GM21529 (cell line): ENCODE results near the gene COMT.
"Not testable (repeated sequence)": the region's sequence is repeated elsewhere in the genome, so short reads cannot be mapped to it uniquely, and the experiment has no call there.

Source experiments
- ATAC-seq: cut with Tn5 transposase; IDR thresholded peaks from one replicate; pipeline ENCODE4 v1.9.1; 2021; ENCODE audit not compliant: unreplicated experiment

COMT gene

DNA sequence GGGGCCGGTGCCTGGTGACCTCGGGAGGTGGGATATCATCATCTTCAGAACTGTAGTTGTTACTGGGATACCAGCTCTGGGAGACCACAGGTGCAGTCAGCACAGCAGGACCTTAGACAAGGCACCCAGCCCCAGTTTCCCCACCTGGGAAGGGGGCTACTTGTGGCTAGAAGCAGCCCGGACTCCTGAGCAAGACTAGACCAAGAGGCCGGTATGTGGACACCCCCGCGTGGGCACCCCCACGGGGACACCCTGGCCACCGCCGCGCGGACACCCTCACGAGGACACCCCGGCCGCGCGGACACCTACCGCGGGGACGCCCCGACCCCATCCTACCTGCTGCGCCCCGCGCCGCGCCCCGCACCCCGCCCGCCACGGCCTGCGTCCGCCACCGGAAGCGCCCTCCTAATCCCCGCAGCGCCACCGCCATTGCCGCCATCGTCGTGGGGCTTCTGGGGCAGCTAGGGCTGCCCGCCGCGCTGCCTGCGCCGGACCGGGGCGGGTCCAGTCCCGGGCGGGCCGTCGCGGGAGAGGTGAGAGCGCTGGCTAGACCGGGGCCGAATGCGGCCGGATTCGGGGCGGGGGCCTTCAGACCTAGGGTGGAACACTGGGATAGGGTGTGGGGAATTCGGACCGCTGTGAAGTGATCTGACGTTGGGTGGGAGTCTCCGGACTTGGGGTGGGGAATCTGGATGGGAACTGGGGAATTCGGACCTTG lies at the start of gene COMT, which contains the start of gene TXNRD2:
TSS of gene COMT (plus strand) at position 408 of the 718 bp plus-strand sequence. CDS start 20,755 bp downstream, outside the sequence.
TSS of gene TXNRD2 (minus strand) at position 454 of the 718 bp plus-strand sequence. CDS start at position 439, 15 bp downstream.
- ATAC-seq = peak; percentile 69

DNA sequence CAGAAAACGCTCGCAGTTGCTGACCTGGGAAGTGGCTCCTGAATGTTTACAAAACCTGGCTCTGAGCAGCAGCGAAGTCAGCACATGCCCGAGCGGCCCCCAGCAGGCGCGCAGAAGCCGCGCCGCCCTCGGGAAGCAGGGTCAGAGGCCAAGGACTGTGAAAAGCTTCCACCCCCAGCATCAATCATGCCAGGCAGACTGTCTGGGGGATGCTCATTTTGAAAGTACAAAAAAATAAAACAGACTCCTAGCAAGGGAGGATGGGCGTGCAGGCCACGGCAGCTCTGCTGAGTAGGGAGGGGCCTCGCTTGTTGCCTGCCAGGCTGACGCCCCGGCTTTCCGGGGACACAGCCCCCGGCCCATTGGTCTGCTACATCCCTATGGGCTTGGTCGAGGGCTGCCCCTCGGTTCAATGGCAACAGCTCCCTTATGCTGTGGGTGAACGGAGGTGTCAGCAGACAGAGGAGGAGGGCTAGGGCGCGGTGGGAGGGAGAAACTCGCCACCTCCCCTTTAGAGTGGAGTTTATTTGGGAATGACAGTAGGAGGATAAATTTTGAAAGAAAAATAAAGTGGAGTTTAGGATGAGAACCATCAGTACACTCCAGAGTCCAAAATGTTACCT lies 49.2 kb upstream of the COMT start:
- ATAC-seq = no peak

DNA sequence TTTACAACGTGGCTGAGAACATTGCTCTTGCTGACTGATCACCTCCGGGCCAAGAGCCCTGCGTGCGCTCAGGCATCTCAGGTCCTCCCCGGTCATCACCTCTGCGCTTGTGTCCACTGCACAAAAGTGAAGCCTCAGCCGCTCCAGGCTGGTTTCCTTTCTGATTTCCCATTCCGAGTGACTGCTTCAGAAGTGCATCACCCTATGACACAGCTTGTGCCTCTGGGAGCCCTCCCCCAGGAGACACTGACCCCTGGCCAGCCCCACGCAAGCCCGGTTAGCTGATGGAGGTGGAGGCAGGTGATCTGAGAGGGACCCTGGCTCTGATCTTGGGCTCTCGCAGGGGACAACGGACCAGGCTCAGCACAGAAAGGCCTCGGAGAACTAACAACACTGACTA lies 48.6 kb upstream of the COMT start:
- ATAC-seq = no peak

DNA sequence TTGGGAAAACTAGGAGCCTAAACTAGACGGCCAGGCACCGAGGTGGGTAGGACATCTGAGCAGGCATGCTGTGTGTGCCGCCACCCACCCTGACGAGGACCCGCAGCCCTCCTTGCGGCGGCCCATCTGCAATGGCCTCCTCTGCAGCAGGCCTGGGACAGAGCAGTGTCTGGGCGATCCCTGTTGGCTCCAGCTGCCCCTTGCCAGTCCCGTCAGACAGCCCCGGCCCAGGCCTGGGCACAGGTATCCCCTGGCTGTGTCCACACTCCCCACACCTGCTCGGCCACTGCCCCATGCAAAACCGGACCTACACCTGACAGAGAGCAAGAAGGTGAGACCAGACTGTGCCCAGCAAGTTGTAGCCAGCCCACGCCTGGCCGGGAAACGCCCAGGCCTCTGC lies 48.2 kb upstream of the COMT start:
- no peak for ATAC-seq

DNA sequence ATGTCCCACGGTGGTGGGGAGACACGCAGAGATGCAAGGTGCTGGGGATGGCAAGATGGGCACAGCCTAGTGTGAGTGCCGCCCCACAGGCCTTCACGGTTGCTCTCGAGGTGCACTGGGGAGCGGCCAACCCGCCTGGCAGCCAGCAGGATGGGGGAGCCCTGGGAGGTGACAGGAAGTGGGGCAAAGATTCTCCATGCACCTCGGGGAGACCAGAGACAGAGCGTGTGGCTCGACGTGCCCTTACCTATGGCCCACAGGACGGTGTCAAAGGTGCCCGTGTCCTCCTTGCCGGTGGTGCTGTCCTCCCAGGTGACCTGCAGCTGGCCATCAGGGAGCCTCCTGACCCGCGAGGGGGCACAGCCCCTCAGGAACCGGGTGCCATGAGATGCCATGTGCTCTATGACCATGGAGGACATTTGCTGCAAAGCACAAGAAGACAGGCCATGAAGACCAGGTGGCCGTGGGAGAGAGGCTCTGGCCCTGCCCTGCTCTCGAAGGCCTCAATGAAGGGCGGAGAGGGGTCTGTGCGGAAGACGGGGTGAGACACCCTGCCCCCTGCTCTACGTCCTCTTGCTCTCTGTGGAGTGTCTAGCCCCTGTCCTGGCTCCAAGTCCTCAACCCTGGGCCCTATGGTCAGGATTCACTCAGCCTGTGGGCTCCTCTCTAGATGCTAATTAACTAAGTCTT lies 46.3 kb upstream of the COMT start:
- ATAC-seq = no peak

DNA sequence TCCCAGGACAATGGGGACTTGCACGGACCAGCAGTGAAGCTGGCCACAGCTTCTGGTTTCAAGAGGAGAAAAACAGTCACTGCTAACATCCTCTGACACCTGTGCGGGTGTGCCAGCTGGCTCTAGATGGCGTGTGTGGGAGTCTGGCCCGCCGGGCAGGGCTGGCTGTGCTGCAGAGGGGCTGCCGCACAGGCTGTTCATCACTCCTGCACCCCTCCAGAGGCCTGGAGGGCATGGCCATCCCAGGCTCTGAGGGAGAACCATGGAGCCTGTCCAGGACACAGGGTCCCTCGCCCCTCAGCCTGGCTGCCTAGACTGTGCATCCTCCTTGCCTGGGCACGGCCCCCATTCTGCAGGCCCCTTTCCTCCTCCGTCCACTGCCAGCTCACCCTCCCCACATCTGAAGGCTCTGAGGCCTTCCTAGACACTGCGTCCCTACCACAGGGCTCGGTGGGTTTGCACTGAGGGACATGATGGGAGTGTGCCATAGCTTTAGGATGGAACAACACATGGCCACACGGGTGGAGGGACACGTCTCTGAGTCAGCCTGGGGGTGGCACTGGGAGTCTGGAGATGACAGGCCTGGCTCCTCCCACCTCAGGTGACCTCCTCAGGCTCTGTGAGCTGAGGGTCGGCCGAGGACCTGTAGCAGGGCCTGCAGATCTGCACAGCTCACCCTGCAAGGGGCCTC lies 44.8 kb upstream of the COMT start:
- no peak for ATAC-seq

DNA sequence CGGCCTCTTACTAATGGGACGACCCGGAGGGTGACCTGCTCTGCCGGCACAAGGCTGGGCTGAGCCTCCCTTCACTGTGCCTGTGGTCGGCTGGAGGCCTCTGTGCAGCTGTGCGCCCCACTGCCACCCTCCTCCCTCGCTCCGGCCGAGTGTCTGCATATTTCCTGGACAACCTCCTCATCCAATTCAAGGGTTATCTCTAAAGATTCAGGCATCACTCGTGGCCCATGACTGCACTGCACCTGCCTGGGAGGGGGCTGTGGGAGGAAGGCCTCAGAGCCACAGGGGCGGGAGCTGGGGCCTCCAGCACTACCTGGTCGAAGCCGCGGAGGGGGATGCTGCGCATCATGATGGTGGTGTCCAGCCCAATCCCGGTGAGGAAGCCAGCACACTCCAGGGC lies 43.8 kb upstream of the COMT start:
- no peak for ATAC-seq

DNA sequence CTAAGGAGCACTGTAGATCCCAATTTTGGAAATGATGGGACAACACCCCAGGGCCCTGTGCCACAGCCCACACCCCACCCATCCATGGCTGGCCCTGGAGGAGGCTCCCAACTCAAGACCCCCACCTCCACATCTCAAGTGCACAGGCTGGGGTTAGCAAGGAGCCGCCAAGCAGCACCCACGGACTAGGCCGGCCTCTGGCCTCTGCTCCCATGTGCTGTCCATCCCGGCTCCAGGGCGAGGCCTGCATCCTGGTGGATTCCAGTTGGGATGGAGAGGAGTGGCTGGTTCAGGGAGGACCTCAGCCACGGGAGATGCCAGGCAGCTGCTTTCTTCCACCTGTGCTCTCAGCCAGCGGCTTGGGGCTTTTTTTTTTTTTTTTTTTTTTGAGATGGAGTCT lies 43.4 kb upstream of the COMT start:
- ATAC-seq = no peak

DNA sequence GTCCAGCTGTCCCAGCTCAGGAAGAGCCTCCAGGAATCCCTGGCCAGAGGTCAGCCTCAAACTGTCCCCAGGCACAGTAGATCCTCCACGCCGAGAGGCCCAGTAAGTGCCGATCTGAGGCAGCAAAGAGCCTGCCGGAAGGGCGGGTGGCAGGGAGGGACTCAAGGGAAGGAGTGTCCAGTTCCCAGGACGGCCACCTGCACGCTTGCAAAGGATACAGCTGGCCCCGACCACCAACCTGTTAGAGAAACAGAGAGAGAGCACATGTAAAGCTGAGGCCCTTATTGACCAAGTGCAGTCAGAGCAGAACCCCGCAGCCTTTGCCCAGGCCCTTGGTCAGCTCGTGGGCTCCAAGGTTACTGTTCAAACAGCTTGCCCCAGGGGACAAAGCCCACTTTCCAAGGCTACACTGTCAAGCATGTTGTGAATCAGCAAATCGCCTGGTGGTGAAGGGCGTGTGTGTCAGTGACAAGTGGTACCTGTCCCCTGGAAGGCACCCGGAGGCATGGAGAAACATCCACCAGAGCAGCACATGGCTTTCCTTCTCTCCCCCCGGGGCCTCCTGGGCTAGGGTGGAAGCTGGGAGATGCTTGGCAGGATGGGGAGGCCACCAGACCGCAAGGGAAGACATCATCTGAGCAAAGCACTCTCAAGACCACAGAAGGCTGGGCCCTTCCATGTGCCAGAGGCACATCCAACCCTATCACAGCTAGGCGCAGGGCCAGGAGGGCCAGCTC lies 42.6 kb upstream of the COMT start:
- no peak for ATAC-seq

DNA sequence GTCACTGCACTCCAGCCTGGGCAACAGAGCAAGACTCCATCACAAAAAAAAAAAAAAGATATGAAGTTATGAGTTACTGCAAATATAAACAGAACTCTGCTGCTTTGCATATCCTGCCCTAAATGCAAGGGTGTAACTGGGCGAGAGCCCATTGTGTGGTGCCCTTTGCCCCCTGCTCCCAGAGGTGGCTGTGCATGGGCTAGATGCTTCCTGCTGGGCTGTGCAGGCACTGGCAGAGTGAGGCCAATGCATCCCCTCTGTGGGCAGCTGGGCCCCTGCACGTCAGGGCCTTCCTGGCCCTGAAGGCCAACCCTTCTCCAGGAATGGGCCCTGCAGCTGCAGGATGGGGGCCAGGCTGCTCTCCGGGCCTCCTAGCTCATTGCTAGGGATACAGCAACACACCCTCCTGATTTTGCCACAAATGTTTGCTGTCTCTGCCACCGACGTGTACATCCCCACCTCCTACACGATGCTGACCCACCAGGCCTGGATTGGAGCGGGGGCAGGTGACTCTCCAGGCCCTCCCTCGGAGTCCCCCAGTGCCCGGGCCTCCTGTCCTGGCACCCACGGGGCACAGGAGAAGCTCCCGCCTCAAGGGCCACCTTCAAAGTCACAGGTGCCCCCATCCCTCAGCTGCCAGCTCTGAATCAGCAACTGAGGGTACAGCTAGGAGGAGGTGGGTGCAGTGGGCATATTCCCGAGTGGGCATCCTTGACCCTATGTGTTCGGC lies 40.7 kb upstream of the COMT start:
- no peak for ATAC-seq

DNA sequence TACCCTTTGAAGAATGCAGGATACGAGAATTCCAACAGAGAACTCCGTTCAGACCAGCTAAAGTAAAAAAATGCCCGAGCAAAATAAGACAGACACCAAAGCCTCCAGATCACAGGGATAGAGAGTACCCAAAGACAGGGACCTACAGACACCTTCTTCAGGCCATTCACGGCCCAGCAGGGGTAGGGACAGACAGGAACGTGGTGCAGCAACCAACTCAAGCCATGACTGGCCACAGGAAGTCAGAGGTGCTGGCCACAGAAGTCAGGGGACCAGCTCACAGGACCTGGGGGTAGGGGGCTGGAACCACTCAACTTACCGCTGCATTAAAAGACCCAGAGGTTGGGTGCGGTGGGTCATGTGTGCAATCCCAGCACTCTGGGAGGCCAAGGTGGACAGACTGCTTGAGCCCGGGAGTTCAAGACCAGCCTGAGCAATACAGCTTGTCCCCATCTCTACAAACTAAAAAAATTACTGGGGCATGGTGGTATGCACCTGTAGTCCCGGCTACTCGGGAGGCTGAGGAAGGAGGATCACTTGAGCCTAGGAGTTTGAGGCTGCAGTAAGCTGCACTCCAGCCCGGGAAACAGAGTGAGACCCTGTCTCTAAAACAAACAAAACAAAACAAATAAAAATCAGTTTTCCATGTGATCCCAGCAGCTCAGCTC lies 39.9 kb upstream of the COMT start:
- no peak for ATAC-seq

DNA sequence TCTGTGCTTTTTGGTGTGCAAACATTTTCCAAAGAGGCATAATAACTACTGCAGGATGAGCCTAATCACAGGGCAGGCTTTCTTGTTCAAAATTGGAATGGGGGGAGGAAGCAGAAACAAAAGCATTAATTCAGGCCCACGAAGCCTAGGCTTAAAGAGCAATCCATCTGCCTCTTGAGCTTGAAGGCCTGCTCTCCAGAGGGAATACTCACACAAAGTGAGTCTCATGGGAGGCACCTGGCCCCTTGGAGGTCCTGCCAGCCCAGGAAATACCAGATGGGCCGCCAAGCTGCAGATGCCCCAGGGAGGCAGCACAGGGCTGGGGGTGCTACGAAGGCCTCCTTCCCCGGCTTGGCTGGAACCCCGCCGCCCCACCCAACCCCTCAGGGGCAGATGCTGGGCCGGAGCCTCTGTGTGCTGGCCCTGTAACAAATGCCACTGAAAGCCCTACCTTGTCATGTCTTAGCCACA lies 39.3 kb upstream of the COMT start:
- ATAC-seq = no peak

DNA sequence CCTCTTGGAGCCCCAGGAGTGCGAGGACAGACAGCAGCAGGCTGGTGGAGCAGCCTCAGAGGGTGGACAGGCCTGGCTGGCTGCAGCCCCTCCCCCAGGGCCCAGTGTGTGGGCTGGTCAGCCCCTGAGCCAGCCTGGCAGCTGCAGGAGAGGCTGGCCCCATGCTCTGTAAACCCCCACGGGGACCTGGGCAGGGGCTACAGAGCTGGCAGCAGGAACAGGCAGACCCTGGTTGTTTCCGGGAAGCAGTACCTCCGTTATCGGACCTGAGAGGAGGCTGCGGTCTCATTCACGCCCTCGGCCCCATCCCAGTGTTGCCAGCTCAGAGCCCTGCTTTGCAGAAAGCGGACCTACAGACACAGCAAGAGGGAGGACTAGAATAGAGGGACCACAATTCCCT lies 38.5 kb upstream of the COMT start:
- no peak for ATAC-seq

DNA sequence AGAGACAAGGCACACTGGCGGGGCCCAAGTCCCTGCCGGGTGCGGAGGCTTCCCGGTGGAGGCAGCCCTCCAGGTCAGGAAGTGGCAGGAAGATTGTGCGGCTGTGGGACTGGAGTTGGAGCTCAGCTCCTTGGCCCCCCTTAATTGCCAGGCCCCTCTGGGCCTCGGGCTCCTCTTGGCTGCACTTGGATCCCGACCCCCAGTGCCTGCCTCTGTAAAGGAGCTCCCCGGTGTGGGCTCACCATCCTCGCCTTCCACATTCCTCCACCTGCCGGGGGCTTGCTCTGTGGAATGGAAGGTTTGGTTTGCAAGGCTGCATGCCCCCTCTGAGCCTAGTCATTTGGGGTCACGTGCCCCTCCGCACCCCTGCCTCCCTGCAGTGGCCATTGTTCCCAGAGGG lies 38.1 kb upstream of the COMT start:
- no peak for ATAC-seq

DNA sequence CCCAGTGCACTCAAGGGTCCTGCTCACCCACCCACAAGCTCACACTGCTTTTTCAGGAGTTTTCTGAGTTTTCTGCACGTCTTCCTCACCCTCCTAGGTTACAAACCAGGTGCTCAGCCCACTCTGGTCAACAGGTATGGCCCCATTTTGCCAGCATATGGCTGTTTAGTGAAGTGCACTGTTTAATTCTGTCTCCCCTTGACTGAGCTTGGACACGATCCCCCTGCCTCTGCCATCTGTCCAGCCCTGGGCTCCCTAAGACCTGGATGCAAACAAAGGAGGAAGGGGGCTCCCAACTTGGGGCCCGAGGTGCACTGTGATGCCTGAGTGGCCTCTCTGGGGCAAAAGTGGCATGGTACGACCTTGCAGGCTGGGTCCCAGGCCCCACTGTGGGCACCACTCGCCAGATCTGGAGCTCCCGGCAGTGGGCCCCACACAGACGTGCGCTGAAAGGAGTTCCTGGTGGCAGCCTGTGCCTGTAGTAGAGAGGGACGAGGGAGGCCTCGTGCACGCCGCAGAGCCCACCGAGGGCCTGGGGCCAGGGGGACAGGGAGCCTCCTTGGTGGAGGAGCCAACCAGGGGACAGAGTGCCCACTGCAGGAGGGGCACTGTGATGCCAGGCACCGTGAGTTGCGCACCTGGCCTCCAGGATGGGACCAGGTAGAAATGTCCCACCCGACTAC lies 37.3 kb upstream of the COMT start:
- no peak for ATAC-seq

DNA sequence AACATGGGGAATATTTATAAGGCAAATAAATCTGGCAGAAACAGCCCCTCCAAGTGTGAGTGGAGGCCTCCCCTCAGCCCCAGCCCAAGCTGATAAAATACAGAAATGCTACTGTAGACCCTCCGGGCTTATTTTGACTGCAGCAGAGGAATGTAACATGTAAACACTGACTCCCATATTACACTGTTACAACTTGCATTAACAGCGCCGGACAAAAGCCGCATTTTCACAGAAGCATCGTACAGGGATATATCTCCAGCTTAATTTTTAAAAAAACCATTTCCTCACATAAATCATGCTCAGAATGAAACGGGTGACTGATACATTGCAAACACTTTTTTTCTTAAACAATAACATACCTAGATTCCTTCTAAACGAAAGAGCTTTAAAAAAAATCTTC lies 36.6 kb upstream of the COMT start:
- ATAC-seq = no peak

DNA sequence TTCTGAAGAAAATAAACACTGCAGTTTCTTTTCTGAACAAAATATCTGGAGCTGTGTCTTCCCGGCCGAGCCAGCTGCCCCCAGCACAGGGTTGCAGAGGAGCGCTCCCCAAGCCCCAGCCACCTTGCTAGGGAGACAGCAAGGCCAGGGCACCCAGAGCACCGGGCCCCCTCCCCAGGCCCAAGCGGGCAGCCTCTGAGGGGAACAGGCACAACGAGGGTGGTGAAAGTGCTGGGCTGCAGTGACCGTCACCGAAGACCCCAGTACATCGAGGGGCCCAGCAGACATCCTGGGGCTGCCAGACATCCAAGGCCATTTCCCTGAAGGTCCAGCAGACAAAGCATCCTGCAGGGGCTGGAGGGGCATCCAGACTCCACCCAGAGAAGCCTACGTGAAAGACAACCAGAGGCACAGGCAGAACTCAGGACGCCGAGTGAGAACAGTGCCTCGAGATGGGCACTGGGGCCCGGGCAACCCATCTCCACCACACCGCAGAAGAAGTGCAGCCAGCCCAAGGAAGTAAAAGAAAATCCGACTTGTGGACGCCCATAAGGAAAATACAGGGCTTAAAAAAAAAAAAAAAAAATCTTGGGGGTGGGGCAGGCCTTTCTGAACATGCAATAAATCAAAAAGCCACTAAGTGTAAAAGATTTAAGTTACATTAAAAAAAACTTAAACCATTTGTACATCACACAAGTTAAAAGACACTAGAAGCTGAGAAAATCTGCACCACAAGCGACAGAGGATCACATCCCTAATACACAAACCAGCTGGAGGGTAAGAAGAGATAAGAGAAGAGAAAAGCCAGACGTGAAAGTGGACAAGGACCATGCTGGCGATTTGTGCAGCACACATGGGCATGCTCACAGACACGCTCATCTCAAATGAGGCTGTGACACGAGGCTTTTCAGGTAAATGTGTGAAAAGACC lies 36.0 kb upstream of the COMT start:
- no peak for ATAC-seq

DNA sequence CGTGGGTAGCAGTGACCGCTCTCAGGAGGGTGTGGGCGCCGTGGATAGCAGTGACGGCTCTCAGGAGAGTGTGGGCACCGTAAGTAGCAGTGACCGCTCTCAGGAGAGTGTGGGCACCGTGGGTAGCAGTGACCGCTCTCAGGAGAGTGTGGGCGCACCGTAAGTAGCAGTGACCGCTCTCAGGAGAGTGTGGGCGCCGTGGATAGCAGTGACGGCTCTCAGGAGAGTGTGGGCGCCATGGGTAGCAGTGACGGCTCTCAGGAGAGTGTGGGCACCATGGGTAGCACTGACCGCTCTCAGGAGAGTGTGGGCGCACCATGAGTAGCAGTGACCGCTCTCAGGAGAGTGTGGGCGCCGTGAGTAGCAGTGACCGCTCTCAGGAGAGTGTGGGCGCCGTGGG lies 34.7 kb upstream of the COMT start:
- ATAC-seq = not testable (repeated sequence)
